ENCODE data around the gene CDS2.

CDS2 gene

GRCh38 chr20:5212907-5213487 is 86.2 kb downstream of the CDS2 start:
- TF ChIP-seq TSHZ2 (CRISPR knock-in tag; IDR thresholded peaks at IDR 0.05), result no peak
- no peak for TF ChIP-seq BACH2 (CRISPR knock-in tag; IDR thresholded peaks at IDR 0.05; ENCODE audit: borderline replicate concordance)
- TF ChIP-seq CSRNP3 (CRISPR knock-in tag; IDR thresholded peaks at IDR 0.05), result no peak
- TF ChIP-seq TOX (CRISPR knock-in tag; IDR thresholded peaks at IDR 0.05; ENCODE audit: borderline replicate concordance), result no peak
- no peak for TF ChIP-seq SNAI2 (CRISPR knock-in tag; IDR thresholded peaks at IDR 0.05)
- TF ChIP-seq CSDC2 (CRISPR knock-in tag; IDR thresholded peaks at IDR 0.05), result no peak
- no peak for TF ChIP-seq ZNF70 (CRISPR knock-in tag; IDR thresholded peaks at IDR 0.05)
- no peak for TF ChIP-seq ZNF8 (CRISPR knock-in tag; IDR thresholded peaks at IDR 0.05)
- no peak for TF ChIP-seq CREB5 (CRISPR knock-in tag; IDR thresholded peaks at IDR 0.05; ENCODE audit: low read depth)
- TF ChIP-seq ISL1 (CRISPR knock-in tag; IDR thresholded peaks at IDR 0.05), result no peak
- TF ChIP-seq RARB (CRISPR knock-in tag; IDR thresholded peaks at IDR 0.05), result no peak
- no peak for TF ChIP-seq POU6F1 (CRISPR knock-in tag; IDR thresholded peaks at IDR 0.05; ENCODE audit: borderline replicate concordance, low read depth)
- no peak for TF ChIP-seq PATZ1 (CRISPR knock-in tag; IDR thresholded peaks at IDR 0.05; ENCODE audit: borderline replicate concordance)
- no peak for TF ChIP-seq PPARA (CRISPR knock-in tag; IDR thresholded peaks at IDR 0.05; ENCODE audit: borderline replicate concordance)
- TF ChIP-seq ZFP30 (CRISPR knock-in tag; IDR thresholded peaks at IDR 0.05), result no peak
- no peak for TF ChIP-seq ZNF565 (CRISPR knock-in tag; conservative IDR thresholded peaks at IDR 0.05; ENCODE audit: low read depth)
- no peak for TF ChIP-seq ARNTL (CRISPR knock-in tag; IDR thresholded peaks at IDR 0.05; ENCODE audit: borderline replicate concordance, low read depth)
- no peak for TF ChIP-seq ZC3H10 (CRISPR knock-in tag; IDR thresholded peaks at IDR 0.05)
- no peak for TF ChIP-seq ESRRG (CRISPR knock-in tag; IDR thresholded peaks at IDR 0.05)
- no peak for ATAC-seq

GRCh38 chr20:5214826-5215225 is 88.0 kb downstream of the CDS2 start:
- no peak for ATAC-seq
- TF ChIP-seq POU6F1 (CRISPR knock-in tag; IDR thresholded peaks at IDR 0.05; ENCODE audit: borderline replicate concordance, low read depth) (no peak), ZC3H10 (CRISPR knock-in tag; IDR thresholded peaks at IDR 0.05) (no peak), OSR1 (CRISPR knock-in tag; IDR thresholded peaks at IDR 0.05) (no peak), ESRRG (CRISPR knock-in tag; IDR thresholded peaks at IDR 0.05) (no peak), ZNF565 (CRISPR knock-in tag; conservative IDR thresholded peaks at IDR 0.05; ENCODE audit: low read depth) (no peak), ZFP3 (CRISPR knock-in tag; IDR thresholded peaks at IDR 0.05) (no peak), CSRNP3 (CRISPR knock-in tag; IDR thresholded peaks at IDR 0.05) (no peak), RARB (CRISPR knock-in tag; IDR thresholded peaks at IDR 0.05) (no peak), ISL1 (CRISPR knock-in tag; IDR thresholded peaks at IDR 0.05) (no peak), ZFP30 (CRISPR knock-in tag; IDR thresholded peaks at IDR 0.05) (no peak), ZNF8 (CRISPR knock-in tag; IDR thresholded peaks at IDR 0.05) (no peak), ZNF70 (CRISPR knock-in tag; IDR thresholded peaks at IDR 0.05) (no peak), PATZ1 (CRISPR knock-in tag; IDR thresholded peaks at IDR 0.05; ENCODE audit: borderline replicate concordance) (no peak), PPARA (CRISPR knock-in tag; IDR thresholded peaks at IDR 0.05; ENCODE audit: borderline replicate concordance) (no peak), CREB5 (CRISPR knock-in tag; IDR thresholded peaks at IDR 0.05; ENCODE audit: low read depth) (no peak)

All from SK-N-SH treated with all-trans-retinoic acid at 6 μM for 48 hours (cell line).